Mesendoderm (in vitro differentiated cells): ENCODE data around the gene HTRA2.

Source experiments
- DNase-seq: peaks from one replicate; pipeline ENCODE4 v3.0.0; 2013
- H2AK5ac ChIP-seq: 2 replicates; pipeline ENCODE4 v1.6.1; 2013; ENCODE audit warnings: low read length, inconsistent platforms
- H2BK120ac ChIP-seq: 2 replicates; pipeline ENCODE4 v1.6.1; 2013; ENCODE audit warnings: low read depth, mild to moderate bottlenecking, low read length, moderate library complexity, mixed read lengths
- H2BK15ac ChIP-seq: replicated peaks from 2 replicates; pipeline ENCODE4 v1.6.1; 2013; ENCODE audit warnings: low read depth, mild to moderate bottlenecking, moderate library complexity
- H2BK5ac ChIP-seq: 2 replicates; pipeline ENCODE4 v1.6.1; 2013; ENCODE audit warnings: low read length, inconsistent platforms
- H3K18ac ChIP-seq: 2 replicates; pipeline ENCODE4 v1.6.1; 2013; ENCODE audit warnings: mild to moderate bottlenecking, low read length, mixed read lengths
- H3K23ac ChIP-seq: one replicate; pipeline ENCODE4 v1.6.1; 2013; ENCODE audit warnings: low read length
- H3K27ac ChIP-seq: 2 replicates; pipeline ENCODE4 v1.5.1; 2013; ENCODE audit warnings: low read depth, mild to moderate bottlenecking, inconsistent platforms, low read length, moderate library complexity
- H3K27me3 ChIP-seq: 2 replicates; pipeline ENCODE4 v1.6.1; 2013; ENCODE audit warnings: low read length, control low read depth, mild to moderate bottlenecking, inconsistent platforms; ENCODE audit not compliant: insufficient read depth, poor library complexity
- H3K36me3 ChIP-seq: 2 replicates; pipeline ENCODE4 v1.6.1; 2013; ENCODE audit warnings: low read length, inconsistent platforms; ENCODE audit not compliant: control insufficient read depth, insufficient read depth
- H3K4ac ChIP-seq: one replicate; pipeline ENCODE4 v1.6.1; 2013; ENCODE audit warnings: low read depth, mild to moderate bottlenecking, low read length, moderate library complexity
- H3K4me1 ChIP-seq: 2 replicates; pipeline ENCODE4 v1.6.1; 2013; ENCODE audit warnings: low read depth, low read length, inconsistent platforms; ENCODE audit not compliant: control insufficient read depth
- H3K4me2 ChIP-seq: 2 replicates; pipeline ENCODE4 v1.6.1; 2013; ENCODE audit warnings: low read length
- H3K4me3 ChIP-seq: 2 replicates; pipeline ENCODE4 v1.5.1; 2013; ENCODE audit warnings: mild to moderate bottlenecking, low read length
- H3K56ac ChIP-seq: one replicate; pipeline ENCODE4 v1.6.1; 2013; ENCODE audit warnings: low read length
- H3K79me1 ChIP-seq: 2 replicates; pipeline ENCODE4 v1.6.1; 2013; ENCODE audit warnings: low read length, inconsistent platforms
- H3K79me2 ChIP-seq: 2 replicates; pipeline ENCODE4 v1.6.1; 2013; ENCODE audit warnings: mild to moderate bottlenecking, low read length; ENCODE audit not compliant: control insufficient read depth, insufficient read depth
- H3K9ac ChIP-seq: 2 replicates; pipeline ENCODE4 v1.6.1; 2013; ENCODE audit warnings: low read length, inconsistent platforms
- H4K5ac ChIP-seq: one replicate; pipeline ENCODE4 v1.6.1; 2013; ENCODE audit warnings: low read length
- H4K8ac ChIP-seq: one replicate; pipeline ENCODE4 v1.6.1; 2013; ENCODE audit warnings: low read depth, mild to moderate bottlenecking, control low read depth, low read length, moderate library complexity
- WGBS: extraction: QIAGEN DNeasy Blood & Tissue Kit; methylation state at CpG from one replicate; pipeline ENCODE4 v1.1.7; 2013; ENCODE audit warnings: low lambda C conversion rate, missing lambda C conversion rate; ENCODE audit not compliant: insufficient coverage; ENCODE audit errors: extremely low coverage; 5-methylcytosine and 5-hydroxymethylcytosine counted together

The HTRA2 gene

DNA sequence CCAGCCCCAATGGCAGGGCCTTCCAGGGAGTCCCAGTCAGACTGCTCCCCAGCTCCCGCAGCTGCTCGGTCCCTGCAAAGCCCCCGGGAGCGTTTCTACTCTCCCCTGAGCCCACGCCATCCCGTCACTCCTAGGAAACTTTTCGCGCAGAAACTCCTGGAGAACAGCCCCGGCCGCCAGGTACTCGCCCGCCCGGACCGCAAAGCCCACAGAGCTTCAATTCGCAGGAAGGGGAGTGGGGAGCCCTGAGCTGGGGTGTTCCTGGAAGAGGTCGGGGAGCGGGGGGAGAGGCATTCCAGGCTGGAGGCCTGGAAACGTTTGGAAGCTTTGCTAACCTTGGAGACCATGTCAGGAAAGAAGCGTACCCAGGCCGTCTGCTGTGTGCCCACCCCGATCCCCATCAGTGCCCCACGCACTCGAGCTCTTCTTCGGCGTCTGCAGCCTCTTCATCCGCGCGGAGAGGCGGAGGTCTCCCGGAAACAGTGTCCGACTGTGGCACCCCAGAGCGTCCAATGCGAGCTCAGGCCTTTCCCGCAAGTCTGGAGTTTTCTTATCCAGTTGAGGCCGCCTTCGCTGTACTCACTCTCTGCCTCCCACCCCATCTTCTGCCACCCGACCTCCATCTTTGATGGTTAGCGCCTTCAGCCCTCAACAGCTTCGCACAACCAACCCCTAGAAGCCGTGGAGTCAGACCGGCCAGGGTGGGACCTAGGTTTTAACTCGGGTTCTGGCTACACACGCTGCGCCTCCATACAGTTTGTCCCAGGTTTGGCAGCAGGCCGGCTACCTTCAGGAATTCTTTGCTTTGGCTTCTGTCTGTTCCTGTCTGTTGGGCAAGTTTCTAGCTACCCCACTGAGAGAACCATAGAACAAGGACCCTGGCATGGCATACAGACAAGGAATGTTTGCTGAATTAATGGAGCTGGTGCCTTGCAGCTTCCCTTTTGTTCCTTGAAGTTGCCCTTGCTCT, 25.9 kb upstream of the HTRA2 start:
- peaks cover 6% of the 10 kb centered on the region for H3K4me1 ChIP-seq
- H3K79me1 ChIP-seq: no peaks in the 10 kb centered on the region
- peak overlapping the region; percentile 14 for H3K4me3 ChIP-seq
- H2AK5ac ChIP-seq: no peak overlapping the region
- H3K18ac ChIP-seq: peak overlapping the region; percentile 22
- H2BK120ac ChIP-seq: no peak overlapping the region
- H3K23ac ChIP-seq: no peak overlapping the region
- no CpG with 5 or more reads among the region's 45 CpGs for WGBS
- no peak overlapping the region for H2BK5ac ChIP-seq
- peak overlapping the region; percentile 81 for H3K56ac ChIP-seq
- no peak overlapping the region for H2BK15ac ChIP-seq
- no peaks in the 10 kb centered on the region for H3K79me2 ChIP-seq
- H3K4ac ChIP-seq: no peak overlapping the region
- DNase-seq: no peak
- no peak overlapping the region for H4K5ac ChIP-seq
- H4K8ac ChIP-seq: no peak overlapping the region
- H3K9ac ChIP-seq: peak overlapping the region; percentile 46
- no peak overlapping the region for H3K27ac ChIP-seq
- H3K4me2 ChIP-seq: peak overlapping the region; percentile 20
- H3K27me3 ChIP-seq: peaks cover 56% of the 10 kb centered on the region
- no peaks in the 10 kb centered on the region for H3K36me3 ChIP-seq

DNA sequence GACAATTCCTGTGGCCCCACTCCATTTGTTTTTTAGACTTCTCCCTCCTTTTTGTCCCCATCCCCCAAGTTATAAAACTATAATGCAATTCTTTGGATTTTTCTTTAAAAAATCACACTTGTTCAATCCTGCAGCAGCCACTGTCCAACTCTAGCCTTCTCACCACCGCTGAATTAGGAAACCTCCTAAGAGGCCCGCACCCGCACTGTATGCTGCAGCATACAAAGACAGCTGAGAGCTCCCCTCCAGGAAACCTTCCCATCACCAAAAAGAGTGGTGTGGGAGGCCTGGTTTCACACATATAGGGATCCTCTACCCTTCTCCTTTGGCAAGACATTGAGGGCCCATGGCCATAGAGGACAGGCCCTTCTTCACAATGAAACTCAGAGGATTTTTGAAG, 25.1 kb upstream of the HTRA2 start:
- Histone ChIP-seq H3K18ac (no peak overlapping the region), H3K4me3 (no peak overlapping the region), H3K36me3 (no peaks in the 10 kb centered on the region), H3K56ac (no peak overlapping the region), H3K4me1 (peaks cover 6% of the 10 kb centered on the region), H2BK15ac (no peak overlapping the region), H2BK120ac (no peak overlapping the region), H3K79me2 (no peaks in the 10 kb centered on the region), H3K79me1 (no peaks in the 10 kb centered on the region), H4K8ac (no peak overlapping the region), H2BK5ac (no peak overlapping the region), H3K27ac (no peak overlapping the region), H3K9ac (no peak overlapping the region), H3K4ac (no peak overlapping the region), H3K23ac (no peak overlapping the region), H3K27me3 (peaks cover 51% of the 10 kb centered on the region), H3K4me2 (no peak overlapping the region), H2AK5ac (no peak overlapping the region), H4K5ac (no peak overlapping the region)
- WGBS: no CpG with 5 or more reads among the region's 3 CpGs
- DNase-seq: no peak

GRCh38 chr2:74505448-74506246, 24.1 kb upstream of the HTRA2 start:
- no peak for DNase-seq
- no peaks in the 10 kb centered on the region for H3K36me3 ChIP-seq
- no peak overlapping the region for H2BK120ac ChIP-seq
- no peak overlapping the region for H4K5ac ChIP-seq
- H3K4me1 ChIP-seq: peaks cover 6% of the 10 kb centered on the region
- H2BK5ac ChIP-seq: no peak overlapping the region
- no peak overlapping the region for H4K8ac ChIP-seq
- no peak overlapping the region for H3K56ac ChIP-seq
- peaks cover 50% of the 10 kb centered on the region for H3K27me3 ChIP-seq
- H3K9ac ChIP-seq: no peak overlapping the region
- no peak overlapping the region for H3K18ac ChIP-seq
- H3K79me2 ChIP-seq: no peaks in the 10 kb centered on the region
- no peak overlapping the region for H3K27ac ChIP-seq
- H2AK5ac ChIP-seq: no peak overlapping the region
- H2BK15ac ChIP-seq: no peak overlapping the region
- no CpG with 5 or more reads among the region's 14 CpGs for WGBS
- H3K79me1 ChIP-seq: no peaks in the 10 kb centered on the region
- no peak overlapping the region for H3K23ac ChIP-seq
- H3K4ac ChIP-seq: no peak overlapping the region
- no peak overlapping the region for H3K4me2 ChIP-seq
- H3K4me3 ChIP-seq: no peak overlapping the region

GRCh38 chr2:74507145-74507925, 22.4 kb upstream of the HTRA2 start, which contains the start of gene PCGF1:
Gene PCGF1 (minus strand): TSS chr2:74507695. CDS start chr2:74507668, 27 bp downstream.
- peak within 1 kb of the TSS; percentile 44 for H4K5ac ChIP-seq
- DNase-seq: peak; percentile 99
- H3K79me1 ChIP-seq: no peaks in the 10 kb centered on the region
- H4K8ac ChIP-seq: no peak within 1 kb of the TSS
- H3K56ac ChIP-seq: peak within 1 kb of the TSS; percentile 100
- H3K79me2 ChIP-seq: no peaks in the 10 kb centered on the region
- H3K27ac ChIP-seq: peak within 1 kb of the TSS; percentile 61
- H3K18ac ChIP-seq: peak within 1 kb of the TSS; percentile 97
- peak within 1 kb of the TSS; percentile 91 for H3K4me3 ChIP-seq
- peak within 1 kb of the TSS; percentile 66 for H2BK120ac ChIP-seq
- WGBS: no CpG with 5 or more reads among the region's 56 CpGs
- H3K4me1 ChIP-seq: peaks cover 6% of the 10 kb centered on the region
- peak within 1 kb of the TSS; percentile 70 for H3K23ac ChIP-seq
- H3K4me2 ChIP-seq: peak within 1 kb of the TSS; percentile 83
- peak within 1 kb of the TSS; percentile 96 for H3K9ac ChIP-seq
- H3K27me3 ChIP-seq: peaks cover 45% of the 10 kb centered on the region
- H2AK5ac ChIP-seq: no peak within 1 kb of the TSS
- H3K4ac ChIP-seq: peak within 1 kb of the TSS; percentile 93
- no peaks in the 10 kb centered on the region for H3K36me3 ChIP-seq
- peak within 1 kb of the TSS; percentile 99 for H2BK5ac ChIP-seq
- H2BK15ac ChIP-seq: no peak within 1 kb of the TSS

GRCh38 chr2:74507926-74508520, 21.7 kb upstream of the HTRA2 start:
- peaks cover 43% of the 10 kb centered on the region for H3K27me3 ChIP-seq

More at GRCh38 chr2:74507926-74508520, 21.7 kb upstream of the HTRA2 start:
- H3K4ac ChIP-seq: peak overlapping the region; percentile 90
- peak overlapping the region; percentile 87 for H3K9ac ChIP-seq
- peak overlapping the region; percentile 92 for H3K56ac ChIP-seq
- H4K5ac ChIP-seq: peak overlapping the region; percentile 44
- peak overlapping the region; percentile 42 for H3K27ac ChIP-seq
- no peaks in the 10 kb centered on the region for H3K36me3 ChIP-seq
- peaks cover 6% of the 10 kb centered on the region for H3K4me1 ChIP-seq
- H3K79me2 ChIP-seq: no peaks in the 10 kb centered on the region
- H3K79me1 ChIP-seq: no peaks in the 10 kb centered on the region
- H2BK120ac ChIP-seq: peak overlapping the region; percentile 66
- DNase-seq: peak; percentile 73
- H2BK5ac ChIP-seq: peak overlapping the region; percentile 79
- peak overlapping the region; percentile 83 for H3K4me2 ChIP-seq
- peak overlapping the region; percentile 97 for H3K18ac ChIP-seq
- H3K4me3 ChIP-seq: peak overlapping the region; percentile 68
- WGBS: no CpG with 5 or more reads among the region's 38 CpGs
- no peak overlapping the region for H2BK15ac ChIP-seq
- H2AK5ac ChIP-seq: no peak overlapping the region
- H4K8ac ChIP-seq: no peak overlapping the region
- H3K23ac ChIP-seq: no peak overlapping the region
